D721Med (cell line): Measurements from ENCODE around the gene XYLT1.

Source experiments
- DNase-seq: peaks from one replicate; pipeline ENCODE4 v3.0.0; 2011; ENCODE audit warnings: low spot score; ENCODE audit not compliant: insufficient read length
- FAIRE-seq: peaks from 2 replicates; lab custom pipeline; 2011; peaks lifted over from hg19 to GRCh38; lab: Jason Lieb, UNC
- CTCF ChIP-seq: IDR thresholded peaks from 2 replicates; pipeline ENCODE4 v1.5.1; 2012; ENCODE audit warnings: mild to moderate bottlenecking, control low read depth; ENCODE audit not compliant: insufficient read depth; ENCODE audit errors: missing control alignments

Gene XYLT1

GRCh38 chr16:17229766-17230165 lies 241.0 kb downstream of the XYLT1 start:
- FAIRE-seq, result no peak
- TF ChIP-seq CTCF, result no peak
- no peak for DNase-seq

- no peak for DNase-seq
- FAIRE-seq, result no peak
- TF ChIP-seq CTCF, result no peak
Observed at GRCh38 chr16:17229131-17229530, 241.6 kb downstream of the XYLT1 start.

GRCh38 chr16:17228708-17229055 lies 242.1 kb downstream of the XYLT1 start:
- DNase-seq (no peak), FAIRE-seq (no peak)
- TF ChIP-seq CTCF, result no peak

GRCh38 chr16:17228048-17228707 lies 242.6 kb downstream of the XYLT1 start:
- FAIRE-seq (no peak), DNase-seq (peak; percentile 35)
- no peak for TF ChIP-seq CTCF

- FAIRE-seq (no peak), DNase-seq (no peak)
- no peak for TF ChIP-seq CTCF
Observed at GRCh38 chr16:17227278-17227677, 243.5 kb downstream of the XYLT1 start.

GRCh38 chr16:17225541-17225940 lies 245.2 kb downstream of the XYLT1 start:
- FAIRE-seq, result no peak
- DNase-seq, result no peak
- TF ChIP-seq CTCF, result no peak

GRCh38 chr16:17224879-17225281 lies 245.9 kb downstream of the XYLT1 start:
- no peak for TF ChIP-seq CTCF
- no peak for FAIRE-seq
- DNase-seq, result no peak
